Sigmoid colon (tissue), 7 donors: ENCODE data around the gene PRDX5. TPM values are rescaled to one million over a fixed set of nuclear protein-coding genes. Genes with fewer than 3 reads are reported as not detected.
A peak's percentile ranks its signal among the peaks of the same experiment; 100 is the strongest.

Experiments
- DNase-seq: peaks from one replicate; pipeline ENCODE4 v3.0.0-alpha.2; 2019
- H3K27ac ChIP-seq, 4 donors: fragments of 200-600 bp; sonication (generic); one replicate each; pipeline ENCODE4 v1.5.1; 2016 to 2019; ENCODE audit warnings: mild to moderate bottlenecking in 1 of 4
- H3K27me3 ChIP-seq, 3 donors: fragments of 200-600 bp; sonication (generic); one replicate each; pipeline ENCODE4 v1.5.1; 2019; ENCODE audit warnings: mild to moderate bottlenecking in 1 of 3
- H3K36me3 ChIP-seq, 4 donors: fragments of 200-600 bp; sonication (generic); one replicate each; pipeline ENCODE4 v1.5.1; 2016 to 2019
- H3K4me1 ChIP-seq, 4 donors: fragments of 200-600 bp; sonication (generic); one replicate each; pipeline ENCODE4 v1.5.1; 2017 to 2019
- H3K4me3 ChIP-seq, 4 donors: fragments of 200-600 bp; sonication (generic); one replicate each; pipeline ENCODE4 v1.5.1; 2017 to 2019; ENCODE audit warnings: mild to moderate bottlenecking in 2 of 4, moderate library complexity in 1 of 4
- H3K9me3 ChIP-seq, 4 donors: fragments of 200-600 bp in 3 of 4; sonication (generic) in 3 of 4; one replicate each; pipeline versions ENCODE4 v1.5.1 to v1.6.1; 2013 to 2019
- EP300 ChIP-seq, 4 donors: sonication (generic); formaldehyde crosslinking; IDR thresholded peaks; one replicate each; pipeline ENCODE4 v1.6.1; 2017; ENCODE audit warnings: antibody characterized with exemption in 4 of 4
- POLR2A ChIP-seq, 2 donors: fragments of 450-650 bp; IDR thresholded peaks; one replicate each; pipeline ENCODE4 v1.6.1; 2016; ENCODE audit warnings: antibody characterized with exemption in 2 of 2, mild to moderate bottlenecking in 2 of 2, moderate library complexity in 2 of 2
- POLR2AphosphoS5 ChIP-seq, 4 donors: sonication (generic); formaldehyde crosslinking; IDR thresholded peaks; one replicate each; pipeline ENCODE4 v1.6.1; 2017; ENCODE audit warnings: antibody characterized with exemption in 4 of 4
- WGBS, 2 donors: extraction: QIAGEN DNeasy Blood & Tissue Kit; methylation state at CpG; one replicate each; pipeline ENCODE4 v1.1.7; 2013; 5-methylcytosine and 5-hydroxymethylcytosine counted together
- intact Hi-C: fragments of 100-400 bp; cut with DNase I; formaldehyde crosslinking; loops from one replicate; pipeline ENCODE4 v1.15.1; 2023
- polyA plus RNA-seq, 3 donors: library from polyadenylated mRNA; stranded (reverse); fragments of 200-250 nt; gene quantifications; one replicate each; pipeline ENCODE4 v1.2.3, GENCODE V29; 2013
- total RNA-seq, 4 donors: library from RNA; depleted of rRNA; stranded (reverse); fragments of >200 nt; gene quantifications; one replicate each; pipeline ENCODE4 v1.1.0, GENCODE V29; 2016
- TF ChIP-seq, protein P1 (sequence below), 4 experiments: fragments of 450-650 bp in 3 of 4; fragments of 200-600 bp in 1 of 4; IDR thresholded peaks; one replicate each; pipeline ENCODE4 v1.5.1; 2016 to 2019; ENCODE audit warnings: antibody characterized with exemption in 4 of 4, mild to moderate bottlenecking in 3 of 4, moderate library complexity in 2 of 4
- donor health status: healthy with polysubstance abuse.
- donor health status: Bipolar disorder and iron deficiency.
- donor health status: healthy.

The PRDX5 gene
- total and polyA plus RNA-seq, 7 donors = 169 to 1,045 (median 269) TPM

DNA sequence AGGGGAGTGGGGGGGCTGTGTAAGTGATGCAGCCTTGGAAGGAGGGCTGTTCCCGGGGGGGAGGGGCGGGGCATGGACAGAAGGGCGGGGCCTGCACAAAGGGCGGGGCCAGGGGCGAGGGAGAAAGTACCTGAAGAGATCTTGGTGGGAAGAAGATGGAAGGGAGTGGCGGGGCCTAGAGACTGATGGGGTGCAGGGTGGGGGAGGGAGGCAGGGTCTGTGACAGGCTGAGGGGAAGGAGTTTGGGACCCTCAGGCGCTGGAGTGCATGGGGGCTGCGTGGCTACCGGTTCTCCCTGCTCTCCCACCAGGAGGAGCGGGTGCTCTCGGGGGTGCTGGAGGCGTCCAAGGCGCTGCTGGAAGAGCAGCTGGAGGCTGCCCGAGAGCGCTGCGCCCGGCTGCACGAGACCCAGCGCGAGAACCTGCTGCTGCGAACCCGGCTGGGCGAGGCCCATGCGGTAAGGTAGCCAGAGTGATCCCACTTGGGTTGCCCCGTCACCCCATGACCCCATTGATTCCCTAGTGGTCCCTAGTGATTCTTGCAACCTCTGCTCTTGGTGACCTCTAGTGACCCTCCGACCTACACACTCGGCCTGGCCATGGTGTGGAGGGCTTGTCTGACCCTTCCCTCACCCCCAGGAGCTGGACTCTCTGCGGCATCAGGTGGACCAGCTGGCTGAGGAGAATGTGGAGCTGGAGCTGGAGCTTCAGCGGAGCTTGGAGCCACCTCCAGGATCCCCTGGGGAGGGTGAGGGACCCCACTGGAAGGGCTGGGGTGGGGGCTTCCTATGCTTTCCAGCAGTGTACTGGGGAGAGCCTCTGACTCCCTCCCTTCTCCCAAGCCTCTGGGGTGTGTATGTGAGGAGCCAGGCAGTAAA is 25.2 kb downstream of the PRDX5 start:
- WGBS, 2 donors = 57 to 71% methylated on average over 29 of the region's 29 CpGs

DNA sequence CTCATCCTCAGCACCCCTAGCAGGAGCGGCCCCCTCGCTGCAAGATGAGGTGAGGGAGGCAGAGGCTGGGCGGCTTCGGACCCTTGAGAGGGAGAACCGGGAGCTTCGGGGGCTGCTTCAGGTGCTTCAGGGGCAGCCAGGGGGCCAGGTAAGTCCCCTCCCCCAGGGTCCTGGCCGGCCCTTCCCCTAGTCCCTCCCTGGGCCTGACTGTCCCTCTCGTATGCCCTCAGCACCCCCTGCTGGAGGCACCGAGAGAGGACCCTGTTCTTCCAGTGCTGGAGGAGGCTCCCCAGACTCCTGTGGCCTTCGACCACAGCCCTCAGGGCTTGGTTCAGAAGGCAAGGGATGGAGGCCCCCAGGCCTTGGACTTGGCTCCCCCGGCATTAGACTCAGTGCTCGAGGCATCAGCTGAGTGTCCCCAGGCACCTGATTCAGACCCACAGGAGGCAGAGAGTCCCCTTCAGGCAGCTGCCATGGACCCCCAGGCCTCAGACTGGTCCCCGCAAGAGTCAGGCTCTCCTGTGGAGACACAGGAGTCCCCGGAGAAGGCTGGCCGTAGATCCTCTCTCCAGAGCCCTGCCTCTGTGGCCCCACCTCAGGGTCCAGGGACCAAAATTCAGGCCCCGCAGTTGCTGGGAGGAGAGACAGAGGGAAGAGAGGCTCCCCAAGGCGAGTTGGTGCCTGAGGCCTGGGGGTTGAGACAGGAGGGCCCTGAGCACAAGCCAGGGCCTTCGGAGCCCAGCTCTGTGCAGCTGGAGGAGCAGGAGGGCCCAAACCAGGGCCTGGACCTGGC is 26.0 kb downstream of the PRDX5 start:
- Histone ChIP-seq H3K27me3 (no peaks in the 10 kb centered on the region), H3K36me3 (no peaks in the 10 kb centered on the region), H3K9me3 (no peaks in the 10 kb centered on the region), H3K27ac (no peak overlapping the region), H3K4me1 (peaks cover 0 to 24% (median 12%) of the 10 kb centered on the region in 4 donors), H3K4me3 (no peak overlapping the region)
- 83 to 91% methylated on average over 18 of the region's 18 CpGs for WGBS, 2 donors
- no peak for DNase-seq
- intact Hi-C loops = loop anchor here (2.0 kb wide), 1 partner anchor 25 kb away; the partner anchor contains the start of gene PRDX5
- TF ChIP-seq, protein P1, sequence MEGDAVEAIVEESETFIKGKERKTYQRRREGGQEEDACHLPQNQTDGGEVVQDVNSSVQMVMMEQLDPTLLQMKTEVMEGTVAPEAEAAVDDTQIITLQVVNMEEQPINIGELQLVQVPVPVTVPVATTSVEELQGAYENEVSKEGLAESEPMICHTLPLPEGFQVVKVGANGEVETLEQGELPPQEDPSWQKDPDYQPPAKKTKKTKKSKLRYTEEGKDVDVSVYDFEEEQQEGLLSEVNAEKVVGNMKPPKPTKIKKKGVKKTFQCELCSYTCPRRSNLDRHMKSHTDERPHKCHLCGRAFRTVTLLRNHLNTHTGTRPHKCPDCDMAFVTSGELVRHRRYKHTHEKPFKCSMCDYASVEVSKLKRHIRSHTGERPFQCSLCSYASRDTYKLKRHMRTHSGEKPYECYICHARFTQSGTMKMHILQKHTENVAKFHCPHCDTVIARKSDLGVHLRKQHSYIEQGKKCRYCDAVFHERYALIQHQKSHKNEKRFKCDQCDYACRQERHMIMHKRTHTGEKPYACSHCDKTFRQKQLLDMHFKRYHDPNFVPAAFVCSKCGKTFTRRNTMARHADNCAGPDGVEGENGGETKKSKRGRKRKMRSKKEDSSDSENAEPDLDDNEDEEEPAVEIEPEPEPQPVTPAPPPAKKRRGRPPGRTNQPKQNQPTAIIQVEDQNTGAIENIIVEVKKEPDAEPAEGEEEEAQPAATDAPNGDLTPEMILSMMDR (IDR thresholded peaks at IDR 0.05) = no peak
- TF ChIP-seq POLR2A (IDR thresholded peaks at IDR 0.05) (no peak), EP300 (IDR thresholded peaks at IDR 0.05) (no peak), POLR2AphosphoS5 (IDR thresholded peaks at IDR 0.05) (no peak)

More for the DNA sequence above, 25.2 kb downstream of the PRDX5 start:
- intact Hi-C loops = loop anchor here (2.0 kb wide), 1 partner anchor 24 kb away; the partner anchor contains the start of gene PRDX5
- Histone ChIP-seq H3K9me3 (no peaks in the 10 kb centered on the region), H3K27me3 (no peaks in the 10 kb centered on the region), H3K4me1 (peaks cover 0 to 24% (median 12%) of the 10 kb centered on the region in 4 donors), H3K4me3 (peak overlapping the region; percentile 9 to 44 (median 39)), H3K36me3 (no peaks in the 10 kb centered on the region), H3K27ac (peak overlapping the region; percentile 78 to 84 (median 82))
- TF ChIP-seq POLR2A (IDR thresholded peaks at IDR 0.05) (no peak), EP300 (IDR thresholded peaks at IDR 0.05) (no peak)
- TF ChIP-seq, protein P1 (IDR thresholded peaks at IDR 0.05) = no peak
- no peak for DNase-seq

DNA sequence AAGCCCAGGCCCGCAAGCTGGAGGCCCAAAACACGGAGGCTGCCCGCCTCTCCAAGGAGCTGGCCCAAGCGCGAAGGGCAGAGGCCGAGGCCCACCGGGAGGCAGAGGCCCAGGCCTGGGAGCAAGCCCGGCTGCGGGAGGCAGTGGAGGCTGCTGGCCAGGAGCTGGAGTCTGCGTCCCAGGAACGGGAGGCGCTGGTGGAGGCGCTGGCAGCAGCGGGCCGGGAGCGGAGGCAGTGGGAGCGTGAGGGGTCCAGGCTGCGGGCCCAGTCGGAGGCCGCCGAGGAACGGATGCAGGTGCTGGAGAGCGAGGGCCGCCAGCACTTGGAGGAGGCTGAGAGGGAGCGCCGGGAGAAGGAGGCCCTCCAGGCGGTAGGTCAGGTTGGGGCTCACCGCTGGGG is 26.9 kb downstream of the PRDX5 start:
- Histone ChIP-seq H3K4me3 (no peak overlapping the region), H3K4me1 (peaks cover 0 to 24% (median 12%) of the 10 kb centered on the region in 4 donors), H3K36me3 (no peaks in the 10 kb centered on the region), H3K27ac (no peak overlapping the region), H3K27me3 (no peaks in the 10 kb centered on the region), H3K9me3 (no peaks in the 10 kb centered on the region)
- intact Hi-C loops = no loop called here
- 96 to 97% methylated on average over 28 of the region's 28 CpGs for WGBS, 2 donors
- no peak for DNase-seq
- TF ChIP-seq, protein P1 (IDR thresholded peaks at IDR 0.05) = no peak
- TF ChIP-seq POLR2AphosphoS5 (IDR thresholded peaks at IDR 0.05) = no peak
- TF ChIP-seq EP300 (IDR thresholded peaks at IDR 0.05) = no peak
- no peak for TF ChIP-seq POLR2A (IDR thresholded peaks at IDR 0.05)

DNA sequence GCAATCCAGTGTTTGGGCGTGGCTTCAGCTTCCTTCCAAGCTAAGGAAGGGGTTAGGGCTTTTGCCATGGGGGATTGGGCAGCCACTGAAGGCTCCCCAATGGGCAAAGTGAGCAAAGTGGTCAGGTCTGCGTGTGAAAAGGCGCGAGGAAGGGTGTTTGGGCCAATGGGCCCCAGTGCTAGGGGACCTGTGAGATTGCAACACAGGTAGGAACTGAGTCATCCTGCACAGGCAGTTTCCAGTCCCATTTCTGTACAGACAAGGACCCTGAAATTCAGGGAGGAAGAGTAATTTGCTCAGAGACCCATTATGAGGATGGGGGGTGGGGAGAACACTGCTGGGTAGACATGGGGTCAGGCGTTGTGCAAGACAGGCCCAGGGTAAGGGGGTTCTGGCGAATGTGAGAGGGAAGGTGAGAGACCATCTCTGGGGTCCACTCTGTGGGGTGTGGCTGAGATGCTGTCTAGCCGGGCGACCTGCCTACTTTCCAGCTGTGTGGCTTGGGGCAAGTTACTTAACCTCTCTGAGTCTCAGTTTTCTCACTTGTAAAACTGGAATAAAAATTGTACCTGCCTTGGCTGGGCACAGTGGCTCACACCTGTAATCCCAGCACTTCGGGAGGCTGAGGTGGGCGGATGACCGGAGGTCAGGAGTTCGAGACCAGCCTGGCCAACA is 29.4 kb downstream of the PRDX5 start:
- 88 to 91% methylated on average over 12 of the region's 12 CpGs for WGBS, 2 donors
- TF ChIP-seq POLR2AphosphoS5 (IDR thresholded peaks at IDR 0.05) (no peak), EP300 (IDR thresholded peaks at IDR 0.05) (no peak), POLR2A (IDR thresholded peaks at IDR 0.05) (no peak)
- TF ChIP-seq, protein P1 (IDR thresholded peaks at IDR 0.05) = no peak
- peaks cover 0 to 11% (median 4%) of the 10 kb centered on the region in 4 donors for H3K4me1 ChIP-seq
- no peak overlapping the region for H3K4me3 ChIP-seq
- H3K36me3 ChIP-seq = no peaks in the 10 kb centered on the region
- DNase-seq = no peak
- intact Hi-C loops = no loop called here
- no peaks in the 10 kb centered on the region for H3K27me3 ChIP-seq
- H3K9me3 ChIP-seq = no peaks in the 10 kb centered on the region
- H3K27ac ChIP-seq = no peak overlapping the region
